HuH-7 (cell line): ENCODE data around the gene DEPDC5.

ENCODE experiments used
- DNase-seq: peaks from one replicate; pipeline ENCODE4 v3.0.0; 2011; ENCODE audit warnings: low spot score

Gene DEPDC5

GRCh38 chr22:31852691-31853421, 99.0 kb downstream of the DEPDC5 start:
- DNase-seq, result no peak

- DNase-seq, result no peak
Observed at GRCh38 chr22:31853736-31854495, 100.1 kb downstream of the DEPDC5 start.

GRCh38 chr22:31857247-31857646, 103.4 kb downstream of the DEPDC5 start:
- DNase-seq, result no peak

GRCh38 chr22:31861226-31861840, 107.5 kb downstream of the DEPDC5 start:
- DNase-seq, result no peak

GRCh38 chr22:31866918-31867317, 113.1 kb downstream of the DEPDC5 start:
- DNase-seq, result no peak

GRCh38 chr22:31867386-31868153, 113.8 kb downstream of the DEPDC5 start:
- DNase-seq, result no peak

- no peak for DNase-seq
Observed at GRCh38 chr22:31869739-31870138, 115.9 kb downstream of the DEPDC5 start.

GRCh38 chr22:31870890-31871289, 117.1 kb downstream of the DEPDC5 start:
- no peak for DNase-seq

GRCh38 chr22:31871480-31871879, 117.7 kb downstream of the DEPDC5 start:
- DNase-seq, result no peak

GRCh38 chr22:31872209-31872608, 118.4 kb downstream of the DEPDC5 start:
- DNase-seq, result peak; percentile 47

- DNase-seq, result no peak
Observed at GRCh38 chr22:31874821-31875220, 121.0 kb downstream of the DEPDC5 start.

GRCh38 chr22:31876156-31876920, 122.5 kb downstream of the DEPDC5 start:
- no peak for DNase-seq

GRCh38 chr22:31879585-31879984, 125.8 kb downstream of the DEPDC5 start:
- no peak for DNase-seq

- DNase-seq, result no peak
Observed at GRCh38 chr22:31881200-31881599, 127.4 kb downstream of the DEPDC5 start.

GRCh38 chr22:31881865-31882264, 128.0 kb downstream of the DEPDC5 start:
- DNase-seq, result no peak

- no peak for DNase-seq
Observed at GRCh38 chr22:31882971-31883370, 129.2 kb downstream of the DEPDC5 start.

GRCh38 chr22:31883989-31884388, 130.2 kb downstream of the DEPDC5 start:
- DNase-seq, result no peak

GRCh38 chr22:31891366-31892079, 137.7 kb downstream of the DEPDC5 start:
- DNase-seq, result no peak

- DNase-seq, result no peak
Observed at GRCh38 chr22:31892080-31892433, 138.2 kb downstream of the DEPDC5 start.

- DNase-seq, result no peak
Observed at GRCh38 chr22:31893460-31893859, 139.6 kb downstream of the DEPDC5 start.
